Stimulated activated CD4-positive, alpha-beta T cell treated with anti-CD3 and anti-CD28 coated beads, Interleukin-4, amount 100 ng/mL, for 48 hours (primary cell): ENCODE measurements around the gene UBC.
A peak's percentile ranks its signal among the peaks of the same experiment; 100 is the strongest.
"Not testable (repeated sequence)": the region's sequence is repeated elsewhere in the genome, so short reads cannot be mapped to it uniquely, and the experiment has no call there.

Experiments
- DNase-seq, 2 donors: peaks; one replicate each; pipeline ENCODE4 v3.0.0-alpha.2; 2020; ENCODE audit warnings: low read depth in 2 of 2

Gene UBC

GRCh38 chr12:124931528-124931927 is 17.1 kb upstream of the UBC start:
- DNase-seq: not testable (repeated sequence)

- DNase-seq: no peak
Observed at GRCh38 chr12:124930586-124930985, 16.1 kb upstream of the UBC start.

GRCh38 chr12:124929649-124930419 is 15.4 kb upstream of the UBC start:
- DNase-seq: no peak

GRCh38 chr12:124928912-124929530 is 14.6 kb upstream of the UBC start:
- DNase-seq: no peak

- DNase-seq: peak in 1 of 2 donors; percentile 34
Observed at GRCh38 chr12:124928095-124928911, 13.9 kb upstream of the UBC start.

- DNase-seq: peak; percentile 87 to 97
Observed at GRCh38 chr12:124927201-124928094, 13.0 kb upstream of the UBC start.

- DNase-seq: not testable (repeated sequence)
Observed at GRCh38 chr12:124925782-124926181, 11.3 kb upstream of the UBC start.

- DNase-seq: no peak
Observed at GRCh38 chr12:124925117-124925516, 10.7 kb upstream of the UBC start.

GRCh38 chr12:124923905-124924734 is 9.7 kb upstream of the UBC start:
- no peak for DNase-seq

- DNase-seq: peak; percentile 79 to 84
Observed at GRCh38 chr12:124921200-124922031, 7.0 kb upstream of the UBC start.

GRCh38 chr12:124920353-124920935 is 6.0 kb upstream of the UBC start:
- DNase-seq: no peak

- no peak for DNase-seq
Observed at GRCh38 chr12:124919521-124920352, 5.3 kb upstream of the UBC start.

GRCh38 chr12:124918622-124918988 is 4.2 kb upstream of the UBC start:
- DNase-seq: not testable (repeated sequence)

- no peak for DNase-seq
Observed at GRCh38 chr12:124917841-124918621, 3.6 kb upstream of the UBC start.

GRCh38 chr12:124917135-124917840 is 2.8 kb upstream of the UBC start:
- peak; percentile 82 to 92 for DNase-seq

GRCh38 chr12:124916374-124917134 is 2.1 kb upstream of the UBC start:
- peak in 1 of 2 donors; percentile 52 for DNase-seq
